22Rv1 (cell line): ENCODE measurements around the gene GSTT2.

Experiments
- CTCF ChIP-seq: fragments of 450-650 bp; IDR thresholded peaks from 2 replicates; pipeline ENCODE4 v1.5.1; 2017; ENCODE audit warnings: mild to moderate bottlenecking
- ZFX ChIP-seq: fragments of 450-650 bp; IDR thresholded peaks from 2 replicates; pipeline ENCODE4 v1.6.1; 2017; ENCODE audit warnings: antibody characterized with exemption, borderline replicate concordance

DNA sequence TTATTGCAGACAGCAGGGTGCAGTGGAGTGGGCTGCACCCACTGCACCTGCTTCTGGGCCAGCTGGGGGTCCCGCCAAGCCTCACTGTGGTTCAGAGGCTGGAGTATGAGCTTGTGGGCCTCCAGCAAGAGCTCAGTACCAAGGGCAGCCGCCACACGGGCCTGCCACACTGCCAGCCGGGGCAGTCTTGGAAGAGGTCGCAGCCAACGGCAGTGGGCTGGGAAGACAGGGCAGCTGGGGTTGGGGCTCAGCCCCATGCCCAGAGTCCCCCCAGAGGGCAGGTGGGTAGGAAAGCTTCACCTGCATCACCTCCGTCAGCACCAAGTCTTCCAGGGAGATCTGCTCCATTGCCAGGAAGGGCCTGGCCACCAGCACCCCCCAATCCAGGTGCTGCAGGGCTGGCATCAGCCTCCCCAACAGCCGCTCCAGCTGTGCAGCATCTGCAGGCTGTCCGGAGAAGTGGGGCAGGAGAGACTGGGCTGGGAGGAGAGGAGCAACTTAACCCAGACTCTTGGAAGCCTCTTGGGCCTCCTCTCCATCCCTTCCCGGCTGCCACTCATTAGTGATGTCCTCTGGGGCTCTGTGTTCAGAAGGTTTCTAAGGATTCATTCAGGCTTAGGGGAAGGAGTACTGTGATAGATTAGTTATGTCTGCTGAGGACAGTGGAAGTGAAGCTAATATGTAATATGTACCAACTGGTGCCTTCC, 26.4 kb downstream of the GSTT2 start:
- TF ChIP-seq CTCF = no peak
- no peak for TF ChIP-seq ZFX
